OCI-LY1 (cell line): ENCODE data around the gene EEPD1.

Source experiments
- H2AFZ ChIP-seq: fragments of 200-600 bp; sonication (generic), shearing (Covaris generic); 2 replicates; pipeline ENCODE4 v1.6.0; 2014; ENCODE audit warnings: antibody characterized with exemption, mild to moderate bottlenecking, low read length
- H3F3A ChIP-seq: fragments of 200-600 bp; sonication (generic), shearing (Covaris generic); 2 replicates; pipeline ENCODE4 v1.6.0; 2014; ENCODE audit warnings: mild to moderate bottlenecking, antibody characterized with exemption, low read length, moderate library complexity; ENCODE audit not compliant: insufficient read depth
- H3K27ac ChIP-seq: fragments of 200-600 bp; sonication (generic); 2 replicates; pipeline ENCODE4 v1.5.1; 2014; ENCODE audit warnings: low read length, mixed run types, mild to moderate bottlenecking, low read depth; ENCODE audit not compliant: poor library complexity, severe bottlenecking
- H3K27me3 ChIP-seq: fragments of 200-600 bp; sonication (generic); 2 replicates; pipeline ENCODE4 v1.6.0; 2014; ENCODE audit warnings: antibody characterized with exemption, mild to moderate bottlenecking, low read length, moderate library complexity; ENCODE audit not compliant: insufficient read depth
- H3K36me3 ChIP-seq: fragments of 200-600 bp; sonication (generic); 2 replicates; pipeline ENCODE4 v1.6.1; 2014; ENCODE audit warnings: mild to moderate bottlenecking, antibody characterized with exemption, low read length, moderate library complexity, mixed read lengths; ENCODE audit not compliant: insufficient read depth
- H3K4me1 ChIP-seq: fragments of 200-600 bp; sonication (generic); 2 replicates; pipeline ENCODE4 v1.5.1; 2014; ENCODE audit warnings: mild to moderate bottlenecking, low read length, moderate library complexity; ENCODE audit not compliant: insufficient read depth, severe bottlenecking
- H3K4me2 ChIP-seq: fragments of 200-600 bp; sonication (generic), shearing (Covaris generic); 2 replicates; pipeline ENCODE4 v1.6.1; 2014; ENCODE audit warnings: low read length
- H3K4me3 ChIP-seq: fragments of 200-600 bp; sonication (generic); 2 replicates; pipeline ENCODE4 v1.5.1; 2014; ENCODE audit warnings: low read length, low read depth, mild to moderate bottlenecking, mixed read lengths; ENCODE audit not compliant: poor library complexity, severe bottlenecking
- H3K79me2 ChIP-seq: fragments of 200-600 bp; shearing (Covaris generic); 2 replicates; pipeline ENCODE4 v1.6.1; 2016; ENCODE audit warnings: mixed run types, low read length, mixed read lengths; ENCODE audit not compliant: insufficient read depth
- H3K9ac ChIP-seq: fragments of 200-600 bp; sonication (generic), shearing (Covaris generic); 2 replicates; pipeline ENCODE4 v1.6.1; 2014; ENCODE audit warnings: mild to moderate bottlenecking, low read length, mixed read lengths
- H3K9me2 ChIP-seq: fragments of 200-600 bp; sonication (generic), shearing (Covaris generic); 2 replicates; pipeline ENCODE4 v1.6.1; 2014; ENCODE audit warnings: low read depth, mild to moderate bottlenecking, low read length, mixed read lengths
- H3K9me3 ChIP-seq: fragments of 200-600 bp; shearing (Covaris generic); 2 replicates; pipeline ENCODE4 v1.6.1; 2014; ENCODE audit warnings: low read length, mixed read lengths
- H4K20me1 ChIP-seq: fragments of 200-600 bp; sonication (generic), shearing (Covaris generic); 2 replicates; pipeline ENCODE4 v1.6.0; 2016; ENCODE audit warnings: mild to moderate bottlenecking, low read length; ENCODE audit not compliant: insufficient read depth
- CTCF ChIP-seq: fragments of 200-600 bp; sonication (generic), shearing (Covaris generic); IDR thresholded peaks from 2 replicates; pipeline ENCODE4 v1.5.1; 2017; ENCODE audit warnings: mild to moderate bottlenecking, antibody characterized with exemption, low read length, moderate library complexity, mixed read lengths
- EZH2 ChIP-seq: fragments of 200-600 bp; sonication (generic), shearing (Covaris generic); IDR thresholded peaks from 2 replicates; pipeline ENCODE4 v1.8.0; 2017; ENCODE audit warnings: borderline replicate concordance, mixed run types, mild to moderate bottlenecking, antibody characterized with exemption, low read length, moderate library complexity, mixed read lengths

Gene EEPD1

GRCh38 chr7:36295090-36295489 lies 142.0 kb downstream of the EEPD1 start:
- TF ChIP-seq CTCF (no peak), EZH2 (no peak)
- no peaks in the 10 kb centered on the region for H3K79me2 ChIP-seq
- no peaks in the 10 kb centered on the region for H3K9me3 ChIP-seq
- H3K4me3 ChIP-seq: no peak overlapping the region
- H3K4me1 ChIP-seq: peaks cover 3% of the 10 kb centered on the region
- no peaks in the 10 kb centered on the region for H3K36me3 ChIP-seq
- no peak overlapping the region for H3K9ac ChIP-seq
- no peaks in the 10 kb centered on the region for H3F3A ChIP-seq
- H3K27ac ChIP-seq: no peak overlapping the region
- no peaks in the 10 kb centered on the region for H3K27me3 ChIP-seq
- no peak overlapping the region for H2AFZ ChIP-seq
- H4K20me1 ChIP-seq: no peaks in the 10 kb centered on the region
- no peaks in the 10 kb centered on the region for H3K9me2 ChIP-seq
- no peak overlapping the region for H3K4me2 ChIP-seq

DNA sequence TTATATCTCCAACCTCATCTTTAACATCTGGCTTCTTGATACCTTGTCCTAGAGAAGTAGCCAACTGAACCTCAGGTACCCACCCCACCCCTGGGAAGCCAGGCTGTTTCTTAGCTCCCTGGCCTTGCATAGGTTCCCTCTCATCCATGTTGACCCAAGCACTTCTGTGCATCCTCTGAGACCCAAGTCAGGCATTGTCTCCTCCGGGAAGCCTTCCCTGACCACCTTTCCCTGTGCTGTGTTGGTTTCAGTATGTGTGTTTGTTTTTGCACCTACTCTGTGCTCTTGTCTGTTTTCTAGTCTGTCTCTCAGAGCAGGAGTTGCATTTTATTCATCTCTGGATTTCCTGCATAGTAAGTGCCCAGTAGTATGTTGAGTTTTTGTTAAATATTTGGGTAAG lies 143.2 kb downstream of the EEPD1 start:
- Histone ChIP-seq H3K9ac (no peak overlapping the region), H3K79me2 (no peaks in the 10 kb centered on the region), H3K9me2 (no peaks in the 10 kb centered on the region), H3K36me3 (no peaks in the 10 kb centered on the region), H2AFZ (no peak overlapping the region), H4K20me1 (no peaks in the 10 kb centered on the region), H3K27me3 (no peaks in the 10 kb centered on the region), H3K4me3 (no peak overlapping the region), H3K4me1 (peaks cover 3% of the 10 kb centered on the region), H3K4me2 (no peak overlapping the region), H3K27ac (no peak overlapping the region), H3K9me3 (no peaks in the 10 kb centered on the region), H3F3A (no peaks in the 10 kb centered on the region)
- TF ChIP-seq EZH2 (no peak), CTCF (no peak)

- H3K9me3 ChIP-seq: no peaks in the 10 kb centered on the region
- TF ChIP-seq EZH2: no peak
- no peak overlapping the region for H2AFZ ChIP-seq
- H3K79me2 ChIP-seq: no peaks in the 10 kb centered on the region
- no peaks in the 10 kb centered on the region for H4K20me1 ChIP-seq
- no peaks in the 10 kb centered on the region for H3F3A ChIP-seq
- no peak overlapping the region for H3K4me2 ChIP-seq
- H3K4me1 ChIP-seq: no peaks in the 10 kb centered on the region
- no peak overlapping the region for H3K4me3 ChIP-seq
- H3K27me3 ChIP-seq: no peaks in the 10 kb centered on the region
- no peak overlapping the region for H3K9ac ChIP-seq
- H3K36me3 ChIP-seq: no peaks in the 10 kb centered on the region
- no peaks in the 10 kb centered on the region for H3K9me2 ChIP-seq
- H3K27ac ChIP-seq: no peak overlapping the region
Observed at GRCh38 chr7:36297364-36298009, 144.4 kb downstream of the EEPD1 start.

GRCh38 chr7:36298106-36298505 lies 145.1 kb downstream of the EEPD1 start:
- H3K27ac ChIP-seq: no peak overlapping the region
- TF ChIP-seq EZH2 (no peak), CTCF (no peak)
- H3K4me1 ChIP-seq: no peaks in the 10 kb centered on the region

More at GRCh38 chr7:36298106-36298505, 145.1 kb downstream of the EEPD1 start:
- Histone ChIP-seq H3K9me3 (no peaks in the 10 kb centered on the region), H3K4me3 (no peak overlapping the region), H3K36me3 (no peaks in the 10 kb centered on the region), H3K27me3 (no peaks in the 10 kb centered on the region), H3K9me2 (no peaks in the 10 kb centered on the region), H4K20me1 (no peaks in the 10 kb centered on the region), H3F3A (no peaks in the 10 kb centered on the region), H2AFZ (no peak overlapping the region), H3K79me2 (no peaks in the 10 kb centered on the region), H3K9ac (no peak overlapping the region), H3K4me2 (no peak overlapping the region)
